ENCODE measurements around the gene ARHGAP15. TPM values are rescaled to one million over a fixed set of nuclear protein-coding genes. Genes with fewer than 3 reads are reported as not detected.

The ARHGAP15 gene
- polyA plus RNA-seq, 2 of the 4 experiments (the other 2 are of a cell fraction), result 0.34 TPM; not detected in 1

DNA sequence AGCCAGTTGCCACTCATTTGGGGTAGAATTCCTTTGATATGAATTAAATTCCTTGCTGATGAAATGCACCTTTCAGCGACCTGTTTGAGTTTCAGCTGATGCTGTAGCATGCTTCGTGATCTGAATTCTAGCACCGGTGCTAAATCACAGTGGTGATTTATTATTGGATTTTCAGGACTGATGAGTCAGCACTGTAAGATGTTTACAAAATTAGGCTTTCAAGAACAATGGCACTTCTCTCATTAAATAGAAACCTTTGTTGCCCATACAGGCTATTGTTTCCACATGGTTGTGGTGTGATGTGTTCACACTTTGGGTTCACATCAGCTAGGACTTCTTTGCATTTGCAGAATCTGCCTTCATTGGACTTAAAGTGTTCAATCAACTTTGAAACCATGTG is 687.7 kb downstream of the ARHGAP15 start:
- ATAC-seq, result no peak
- ChIA-PET POLR2A (no interaction called here), CTCF (no interaction called here)
- no peak overlapping the region for H3K4me2 ChIP-seq
- H3K4me1 ChIP-seq, result no peaks in the 10 kb centered on the region
- TF ChIP-seq MAFK (IDR thresholded peaks at IDR 0.05; ENCODE audit: partially characterized antibody) (peak; percentile 88), ZSCAN20 (CRISPR knock-in tag; IDR thresholded peaks at IDR 0.05) (no peak), SMC3 (IDR thresholded peaks at IDR 0.05) (no peak), CHD2 (IDR thresholded peaks at IDR 0.05; ENCODE audit: low read length, partially characterized antibody) (no peak), MYC (IDR thresholded peaks at IDR 0.05; ENCODE audit: borderline replicate concordance, low read length) (no peak), HOXB13 (CRISPR knock-in tag; IDR thresholded peaks at IDR 0.05; ENCODE audit: low read depth) (no peak)
- TF ChIP-seq, protein P1, sequence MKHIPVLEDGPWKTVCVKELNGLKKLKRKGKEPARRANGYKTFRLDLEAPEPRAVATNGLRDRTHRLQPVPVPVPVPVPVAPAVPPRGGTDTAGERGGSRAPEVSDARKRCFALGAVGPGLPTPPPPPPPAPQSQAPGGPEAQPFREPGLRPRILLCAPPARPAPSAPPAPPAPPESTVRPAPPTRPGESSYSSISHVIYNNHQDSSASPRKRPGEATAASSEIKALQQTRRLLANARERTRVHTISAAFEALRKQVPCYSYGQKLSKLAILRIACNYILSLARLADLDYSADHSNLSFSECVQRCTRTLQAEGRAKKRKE (CRISPR knock-in tag; IDR thresholded peaks at IDR 0.05; ENCODE audit: low read depth), result no peak
- WGBS (ENCODE audit: missing lambda C conversion rate), result 36% methylated on average over 3 of the region's 3 CpGs
- H3K9me3 ChIP-seq, result no peaks in the 10 kb centered on the region
- no peak for FAIRE-seq
- H3K27ac ChIP-seq, result no peak overlapping the region
- no peak overlapping the region for H3K4me3 ChIP-seq
- no peak for DNase-seq (ENCODE audit: low read depth in 1 of 2, low spot score in 1 of 2)

Small RNA genes within 50 kb of the gene (small RNA-seq; reads per million reads assigned to genes)
- 0 reads per million in 6 experiments for gene MTND4LP12

Measured in A549 (cell line).